Trophoblast cell (in vitro differentiated cells and primary cell): Measurements from ENCODE around the gene COX7B2.
A peak's percentile ranks its signal among the peaks of the same experiment; 100 is the strongest.

Experiments used
- DNase-seq, 2 donors: peaks; one replicate each; pipeline ENCODE4 v3.0.0-alpha.2; 2016
- H2AFZ ChIP-seq: 2 replicates; pipeline ENCODE4 v1.6.1; 2013; ENCODE audit warnings: low read length, moderate library complexity, mild to moderate bottlenecking; ENCODE audit not compliant: insufficient read depth, poor library complexity
- H2AK5ac ChIP-seq: 2 replicates; pipeline ENCODE4 v1.6.1; 2013; ENCODE audit warnings: mild to moderate bottlenecking, low read length
- H2BK120ac ChIP-seq: 2 replicates; pipeline ENCODE4 v1.6.1; 2013; ENCODE audit warnings: low read length, mild to moderate bottlenecking, moderate library complexity; ENCODE audit not compliant: insufficient read depth, poor library complexity
- H2BK12ac ChIP-seq: 2 replicates; pipeline ENCODE4 v1.6.1; 2013; ENCODE audit warnings: mild to moderate bottlenecking, low read length, moderate library complexity
- H2BK5ac ChIP-seq: 2 replicates; pipeline ENCODE4 v1.6.1; 2013; ENCODE audit warnings: low read length, low read depth, moderate library complexity, mild to moderate bottlenecking; ENCODE audit not compliant: poor library complexity
- H3K14ac ChIP-seq: 2 replicates; pipeline ENCODE4 v1.6.1; 2013; ENCODE audit warnings: mild to moderate bottlenecking, low read length
- H3K18ac ChIP-seq: 2 replicates; pipeline ENCODE4 v1.6.1; 2013; ENCODE audit warnings: mild to moderate bottlenecking, low read length
- H3K23ac ChIP-seq: 2 replicates; pipeline ENCODE4 v1.6.1; 2013; ENCODE audit warnings: low read length
- H3K27ac ChIP-seq: 2 replicates; pipeline ENCODE4 v1.5.1; 2013; ENCODE audit warnings: low read depth, mild to moderate bottlenecking, inconsistent platforms, low read length, moderate library complexity
- H3K27me3 ChIP-seq: 2 replicates; pipeline ENCODE4 v1.6.1; 2013; ENCODE audit warnings: inconsistent platforms, mild to moderate bottlenecking, low read length, moderate library complexity; ENCODE audit not compliant: insufficient read depth
- H3K36me3 ChIP-seq, 2 experiments: 1 replicate in 1 of 2; 2 replicates in 1 of 2; pipeline ENCODE4 v1.6.1; 2013; ENCODE audit warnings: low read length in 2 of 2, mild to moderate bottlenecking in 2 of 2, moderate library complexity in 1 of 2; ENCODE audit not compliant: insufficient read depth in 2 of 2, control insufficient read depth in 1 of 2
- H3K4ac ChIP-seq: 2 replicates; pipeline ENCODE4 v1.6.1; 2013; ENCODE audit warnings: low read depth, mild to moderate bottlenecking, low read length, moderate library complexity
- H3K4me1 ChIP-seq, 2 experiments: 1 replicate in 1 of 2; 2 replicates in 1 of 2; pipeline ENCODE4 v1.6.1; 2013; ENCODE audit warnings: low read length in 2 of 2, mild to moderate bottlenecking in 2 of 2, moderate library complexity in 1 of 2; ENCODE audit not compliant: insufficient read depth in 2 of 2, control insufficient read depth in 1 of 2
- H3K4me2 ChIP-seq: 2 replicates; pipeline ENCODE4 v1.6.1; 2013; ENCODE audit warnings: inconsistent platforms, mild to moderate bottlenecking, low read length, moderate library complexity
- H3K4me3 ChIP-seq: 2 replicates; pipeline ENCODE4 v1.5.1; 2013; ENCODE audit warnings: mild to moderate bottlenecking, low read depth, low read length, inconsistent platforms
- H3K79me1 ChIP-seq: one replicate; pipeline ENCODE4 v1.6.1; 2013; ENCODE audit warnings: low read length
- H3K79me2 ChIP-seq: 2 replicates; pipeline ENCODE4 v1.6.1; 2013; ENCODE audit warnings: low read length, mild to moderate bottlenecking; ENCODE audit not compliant: control insufficient read depth, insufficient read depth, poor library complexity
- H3K9ac ChIP-seq: 2 replicates; pipeline ENCODE4 v1.6.1; 2013; ENCODE audit warnings: mild to moderate bottlenecking, low read length
- H3K9me3 ChIP-seq: 2 replicates; pipeline ENCODE4 v1.6.1; 2013; ENCODE audit warnings: low read depth, mild to moderate bottlenecking, control low read depth, inconsistent platforms, low read length; ENCODE audit not compliant: insufficient read depth
- H4K12ac ChIP-seq: 2 replicates; pipeline ENCODE4 v1.6.1; 2013; ENCODE audit warnings: low read depth, mild to moderate bottlenecking, low read length, moderate library complexity
- H4K8ac ChIP-seq: 2 replicates; pipeline ENCODE4 v1.6.1; 2013; ENCODE audit warnings: low read depth, mild to moderate bottlenecking, low read length, moderate library complexity
- H4K91ac ChIP-seq: one replicate; pipeline ENCODE4 v1.6.1; 2013; ENCODE audit warnings: low read depth, mild to moderate bottlenecking, low read length, moderate library complexity
- WGBS: extraction: QIAGEN DNeasy Blood & Tissue Kit; methylation state at CpG from one replicate; pipeline ENCODE4 v1.1.7; 2013; ENCODE audit warnings: missing lambda C conversion rate; ENCODE audit not compliant: insufficient read length, insufficient coverage; ENCODE audit errors: extremely low coverage; 5-methylcytosine and 5-hydroxymethylcytosine counted together

COX7B2 gene

GRCh38 chr4:46937493-46937892 is 28.4 kb upstream of the COX7B2 start:
- DNase-seq = peak in 1 of 2 donors; percentile 22
- H3K79me2 ChIP-seq = no peaks in the 10 kb centered on the region
- no peak overlapping the region for H2AK5ac ChIP-seq
- no peak overlapping the region for H3K4me2 ChIP-seq
- no peak overlapping the region for H3K18ac ChIP-seq
- no peaks in the 10 kb centered on the region for H3K4me1 ChIP-seq
- H3K27ac ChIP-seq = no peak overlapping the region
- no peak overlapping the region for H2AFZ ChIP-seq
- no peak overlapping the region for H2BK5ac ChIP-seq
- no peak overlapping the region for H3K9ac ChIP-seq
- H3K27me3 ChIP-seq = no peaks in the 10 kb centered on the region
- WGBS = no CpG with 5 or more reads among the region's 1 CpG
- H3K4ac ChIP-seq = no peak overlapping the region
- no peak overlapping the region for H4K8ac ChIP-seq
- H3K9me3 ChIP-seq = no peaks in the 10 kb centered on the region
- H2BK120ac ChIP-seq = no peak overlapping the region
- no peak overlapping the region for H3K4me3 ChIP-seq
- no peak overlapping the region for H3K23ac ChIP-seq
- H3K14ac ChIP-seq = no peak overlapping the region
- no peak overlapping the region for H4K12ac ChIP-seq
- no peak overlapping the region for H2BK12ac ChIP-seq
- no peak overlapping the region for H4K91ac ChIP-seq
- no peaks in the 10 kb centered on the region for H3K36me3 ChIP-seq
- no peaks in the 10 kb centered on the region for H3K79me1 ChIP-seq

- no peaks in the 10 kb centered on the region for H3K36me3 ChIP-seq
- no CpG with 5 or more reads among the region's 2 CpGs for WGBS
- H2BK12ac ChIP-seq = no peak overlapping the region
- H3K9me3 ChIP-seq = no peaks in the 10 kb centered on the region
- no peak overlapping the region for H3K14ac ChIP-seq
- no peak overlapping the region for H2AFZ ChIP-seq
- H3K4me3 ChIP-seq = no peak overlapping the region
- no peak for DNase-seq
- no peak overlapping the region for H2BK120ac ChIP-seq
- H2AK5ac ChIP-seq = no peak overlapping the region
- H4K12ac ChIP-seq = no peak overlapping the region
- no peak overlapping the region for H3K4me2 ChIP-seq
- H3K4me1 ChIP-seq = no peaks in the 10 kb centered on the region
- no peak overlapping the region for H3K27ac ChIP-seq
- H3K79me1 ChIP-seq = no peaks in the 10 kb centered on the region
- H2BK5ac ChIP-seq = no peak overlapping the region
- H3K4ac ChIP-seq = no peak overlapping the region
- H4K91ac ChIP-seq = no peak overlapping the region
- H3K79me2 ChIP-seq = no peaks in the 10 kb centered on the region
- H4K8ac ChIP-seq = no peak overlapping the region
- H3K18ac ChIP-seq = no peak overlapping the region
- H3K9ac ChIP-seq = no peak overlapping the region
- H3K23ac ChIP-seq = no peak overlapping the region
- no peaks in the 10 kb centered on the region for H3K27me3 ChIP-seq
Observed at GRCh38 chr4:46934726-46935125, 25.7 kb upstream of the COX7B2 start.

GRCh38 chr4:46933686-46934085 is 24.6 kb upstream of the COX7B2 start:
- H3K18ac ChIP-seq = no peak overlapping the region
- no peak overlapping the region for H2AFZ ChIP-seq
- H3K4me3 ChIP-seq = no peak overlapping the region
- no peak overlapping the region for H3K27ac ChIP-seq
- H3K79me2 ChIP-seq = no peaks in the 10 kb centered on the region
- no peak overlapping the region for H4K8ac ChIP-seq
- H2AK5ac ChIP-seq = no peak overlapping the region
- no peak overlapping the region for H4K91ac ChIP-seq
- no peaks in the 10 kb centered on the region for H3K36me3 ChIP-seq
- no peak overlapping the region for H2BK5ac ChIP-seq
- no peaks in the 10 kb centered on the region for H3K4me1 ChIP-seq
- no peak overlapping the region for H3K23ac ChIP-seq
- H3K14ac ChIP-seq = no peak overlapping the region
- no CpG with 5 or more reads among the region's 3 CpGs for WGBS
- no peaks in the 10 kb centered on the region for H3K9me3 ChIP-seq
- no peak overlapping the region for H3K4ac ChIP-seq
- peak in 1 of 2 donors; percentile 65 for DNase-seq
- H3K9ac ChIP-seq = no peak overlapping the region
- H3K79me1 ChIP-seq = no peaks in the 10 kb centered on the region
- no peak overlapping the region for H2BK12ac ChIP-seq
- H3K27me3 ChIP-seq = no peaks in the 10 kb centered on the region
- no peak overlapping the region for H3K4me2 ChIP-seq
- no peak overlapping the region for H2BK120ac ChIP-seq
- H4K12ac ChIP-seq = no peak overlapping the region

- no peaks in the 10 kb centered on the region for H3K36me3 ChIP-seq
- H4K91ac ChIP-seq = no peak overlapping the region
- H3K9ac ChIP-seq = no peak overlapping the region
- H3K4ac ChIP-seq = no peak overlapping the region
- peak in 1 of 2 donors; percentile 50 for DNase-seq
- no CpG with 5 or more reads among the region's 3 CpGs for WGBS
- H3K27me3 ChIP-seq = no peaks in the 10 kb centered on the region
- no peaks in the 10 kb centered on the region for H3K79me2 ChIP-seq
- H2BK12ac ChIP-seq = no peak overlapping the region
- H2AK5ac ChIP-seq = no peak overlapping the region
- no peaks in the 10 kb centered on the region for H3K79me1 ChIP-seq
- no peak overlapping the region for H3K23ac ChIP-seq
- no peak overlapping the region for H4K8ac ChIP-seq
- no peak overlapping the region for H2AFZ ChIP-seq
- no peak overlapping the region for H3K4me3 ChIP-seq
- H3K14ac ChIP-seq = no peak overlapping the region
- no peaks in the 10 kb centered on the region for H3K9me3 ChIP-seq
- H2BK5ac ChIP-seq = no peak overlapping the region
- H3K27ac ChIP-seq = no peak overlapping the region
- H3K18ac ChIP-seq = no peak overlapping the region
- no peak overlapping the region for H4K12ac ChIP-seq
- no peaks in the 10 kb centered on the region for H3K4me1 ChIP-seq
- no peak overlapping the region for H2BK120ac ChIP-seq
- H3K4me2 ChIP-seq = no peak overlapping the region
Observed at GRCh38 chr4:46931981-46932380, 22.9 kb upstream of the COX7B2 start.
